Kasumi-1 (cell line): ENCODE results near the gene PDE4D.
"Not testable (repeated sequence)": the region's sequence is repeated elsewhere in the genome, so short reads cannot be mapped to it uniquely, and the experiment has no call there.

Experiments used
- DNase-seq, 2 experiments: peaks; one replicate each; lab custom pipeline; 2025; lab: John Stamatoyannopoulos, UW

PDE4D gene

DNA sequence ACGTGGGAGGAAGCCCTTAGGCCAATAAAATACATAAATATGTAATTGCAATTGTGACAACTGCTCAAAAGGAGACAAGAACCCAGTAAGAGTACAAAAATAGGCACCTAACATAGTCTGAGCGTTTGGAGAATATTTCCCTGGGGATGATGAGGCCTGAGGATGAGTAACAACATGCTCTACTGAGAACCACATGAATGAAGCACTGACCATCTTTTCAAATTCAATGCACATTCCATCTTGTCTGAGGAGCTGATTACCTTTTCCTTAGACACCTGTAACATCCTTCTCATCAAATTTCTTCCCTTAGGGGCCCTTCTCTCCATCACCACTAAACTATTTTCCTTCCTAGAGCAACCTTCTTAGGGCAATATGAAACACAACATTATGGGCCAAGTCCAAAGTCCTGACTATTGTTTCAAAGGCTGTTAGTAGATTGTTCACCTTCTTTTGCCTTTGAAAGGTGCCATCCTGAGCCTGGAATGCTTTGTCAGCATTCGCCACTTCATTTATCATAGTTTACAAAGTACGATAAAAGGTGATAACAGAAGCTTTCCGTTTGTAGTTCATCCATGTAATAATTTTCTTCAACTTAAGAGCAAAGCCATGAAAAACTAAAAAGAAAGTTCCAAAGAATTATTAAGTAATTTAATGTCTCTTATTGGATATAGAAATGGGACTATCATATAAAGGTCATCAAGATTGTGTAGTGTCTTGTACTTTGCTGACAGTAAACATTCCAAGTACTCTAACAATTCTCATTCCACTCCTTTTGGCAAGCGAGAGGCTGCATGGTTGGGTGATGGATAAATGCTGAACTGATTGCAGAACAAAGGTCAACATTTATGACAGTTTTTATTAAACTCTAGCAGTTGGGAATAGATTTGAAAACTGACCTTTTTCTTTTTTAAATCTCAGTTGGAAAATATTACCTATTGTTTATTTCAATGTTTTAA lies 471.3 kb downstream of the PDE4D start:
- no peak for DNase-seq

DNA sequence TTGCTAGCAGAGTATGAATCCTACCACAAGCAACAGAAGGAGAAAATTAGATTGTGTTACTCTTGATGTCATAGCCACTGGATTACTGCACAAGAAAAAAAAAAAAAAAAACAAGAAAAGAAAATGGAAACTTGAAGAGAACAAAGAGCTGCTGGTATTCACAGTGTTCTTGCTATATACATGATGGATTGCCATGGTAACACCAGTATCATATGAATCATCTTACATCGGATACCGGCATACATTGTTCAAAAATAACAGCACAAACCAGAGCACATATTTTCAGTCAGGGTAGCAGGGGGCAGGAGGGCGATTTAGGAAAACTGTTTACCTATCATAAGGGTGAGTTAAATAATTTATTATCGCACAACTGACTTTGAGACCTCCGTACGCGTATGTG lies 472.9 kb downstream of the PDE4D start:
- DNase-seq: no peak

DNA sequence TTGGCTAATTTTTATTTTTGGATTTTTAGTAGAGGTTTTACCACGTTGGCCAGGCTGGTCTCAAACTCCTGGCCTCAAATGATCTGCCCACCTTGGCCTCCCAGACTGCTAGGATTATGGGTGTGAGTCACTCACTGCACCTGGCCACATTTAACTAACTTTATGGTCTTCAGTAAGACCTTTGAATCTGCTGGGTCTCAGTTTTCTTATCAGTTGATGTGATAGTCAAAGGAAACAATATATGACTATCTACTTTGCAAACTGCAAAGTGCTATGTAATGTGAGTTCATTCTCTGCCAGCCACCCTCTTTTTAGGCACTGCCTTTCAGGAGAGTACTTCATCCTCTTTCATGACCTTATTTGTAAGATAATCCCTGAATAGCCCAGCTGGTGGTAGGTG lies 474.7 kb downstream of the PDE4D start:
- DNase-seq: no peak

DNA sequence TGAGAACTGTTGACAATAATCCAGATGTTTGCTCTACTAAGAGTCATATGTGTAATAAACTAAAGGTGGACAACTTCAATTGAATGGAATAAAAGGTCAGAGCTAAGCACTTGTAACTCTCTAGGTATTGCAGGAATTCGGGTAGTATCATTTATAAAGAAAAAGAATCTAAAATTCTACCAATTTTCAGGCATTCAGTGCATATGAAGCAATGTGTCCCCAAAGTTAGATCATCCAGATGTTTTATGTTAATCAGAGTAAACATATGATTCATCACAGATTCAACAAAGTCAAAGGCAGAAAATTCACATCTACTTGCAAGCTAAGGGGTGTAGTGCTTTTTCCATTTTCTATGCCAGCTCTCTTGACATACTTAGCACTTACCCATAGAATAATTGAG lies 477.1 kb downstream of the PDE4D start:
- DNase-seq: no peak

DNA sequence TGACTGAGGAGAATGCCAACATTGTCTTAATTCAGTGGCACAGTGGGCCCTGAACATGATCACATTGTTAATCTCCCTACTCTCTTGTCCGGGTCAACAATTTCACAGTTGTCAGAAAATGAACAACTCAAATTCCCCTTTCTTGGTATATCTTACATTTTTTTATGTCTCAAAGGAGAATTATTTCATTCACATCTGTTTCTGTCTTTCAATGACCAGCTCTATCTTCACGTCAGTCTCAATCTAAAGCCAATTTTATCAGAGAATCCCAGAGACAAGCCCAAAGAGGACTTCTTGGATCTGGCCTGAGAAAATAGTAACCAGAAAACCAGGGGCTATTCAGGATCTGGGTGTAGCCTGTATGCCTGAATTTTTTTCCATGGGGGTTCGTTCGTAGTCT lies 477.5 kb downstream of the PDE4D start:
- no peak for DNase-seq

DNA sequence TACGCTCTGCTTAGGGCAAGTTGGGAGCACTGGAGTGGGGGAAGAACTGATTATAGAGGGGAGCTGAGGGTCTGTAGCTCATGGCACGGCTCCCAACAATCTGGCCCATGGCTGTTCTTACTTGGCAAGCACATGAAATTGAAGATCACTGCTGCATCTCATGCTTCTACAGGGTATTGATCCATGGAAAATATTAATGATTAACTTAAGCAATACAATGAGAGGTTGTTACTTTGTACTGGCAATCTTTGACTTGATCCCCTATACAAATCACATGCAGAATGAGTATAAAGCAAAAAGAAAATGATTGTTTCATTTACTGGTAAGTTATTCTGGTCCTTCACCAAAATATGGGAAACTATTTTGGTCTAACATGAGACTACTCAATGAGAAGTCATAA lies 481.1 kb downstream of the PDE4D start:
- DNase-seq: no peak

DNA sequence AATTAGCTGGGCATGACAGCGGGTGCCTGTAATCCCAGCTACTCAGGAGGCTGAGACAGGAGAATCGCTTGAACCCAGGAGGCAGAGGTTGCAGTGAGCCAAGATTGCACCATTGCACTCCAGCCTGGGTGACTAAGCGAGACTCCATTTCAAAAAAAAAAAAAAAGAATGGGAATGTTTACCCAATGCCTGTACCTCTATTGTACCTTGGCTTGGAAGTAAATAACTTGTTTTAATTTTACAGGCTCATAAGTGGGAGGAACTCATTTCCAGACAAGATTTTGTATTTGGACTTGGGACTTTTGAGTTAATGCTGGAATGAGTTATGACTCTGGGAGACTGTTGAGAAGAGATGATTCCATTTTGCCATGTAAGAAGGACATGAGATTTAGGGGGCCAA lies 484.5 kb downstream of the PDE4D start:
- not testable (repeated sequence) for DNase-seq

DNA sequence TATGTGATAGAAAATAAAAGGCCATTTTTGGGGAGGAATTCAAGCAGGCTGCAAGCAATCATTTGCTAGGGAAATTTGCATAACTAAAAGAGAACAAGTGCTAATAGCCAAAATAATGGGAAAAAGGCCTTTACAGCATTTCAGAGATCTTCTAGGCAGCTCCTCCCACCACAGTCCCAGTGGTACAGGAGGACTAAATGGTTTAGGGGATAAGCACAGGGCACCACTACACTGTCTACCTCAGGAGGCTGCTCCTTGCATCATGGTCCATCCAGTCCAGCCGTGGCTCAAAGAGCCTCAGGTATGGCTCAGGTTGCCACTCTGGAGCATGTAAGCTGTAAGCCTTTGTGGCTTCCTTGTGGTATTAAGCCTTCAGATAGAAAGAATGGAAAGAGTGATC lies 485.6 kb downstream of the PDE4D start:
- DNase-seq: no peak

DNA sequence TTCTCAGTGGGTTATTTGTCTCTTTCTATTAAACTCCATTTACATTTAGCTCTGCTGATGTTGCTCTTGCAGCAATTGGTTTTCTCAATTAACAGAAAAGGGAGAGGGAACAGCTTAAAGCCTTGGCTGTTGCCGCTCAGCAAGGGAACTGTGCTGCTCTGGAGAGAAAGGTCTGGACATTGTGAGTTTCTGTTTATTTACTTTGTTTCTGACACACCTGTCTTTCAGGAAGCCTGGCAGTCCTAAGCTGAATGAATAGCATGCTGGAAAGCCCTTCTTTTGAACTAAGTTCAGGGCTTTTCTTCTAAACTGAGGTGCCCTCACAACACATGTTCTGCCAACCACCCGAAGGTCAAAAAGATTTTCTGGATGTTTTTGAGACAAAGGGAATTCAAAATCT lies 491.9 kb downstream of the PDE4D start:
- no peak for DNase-seq

DNA sequence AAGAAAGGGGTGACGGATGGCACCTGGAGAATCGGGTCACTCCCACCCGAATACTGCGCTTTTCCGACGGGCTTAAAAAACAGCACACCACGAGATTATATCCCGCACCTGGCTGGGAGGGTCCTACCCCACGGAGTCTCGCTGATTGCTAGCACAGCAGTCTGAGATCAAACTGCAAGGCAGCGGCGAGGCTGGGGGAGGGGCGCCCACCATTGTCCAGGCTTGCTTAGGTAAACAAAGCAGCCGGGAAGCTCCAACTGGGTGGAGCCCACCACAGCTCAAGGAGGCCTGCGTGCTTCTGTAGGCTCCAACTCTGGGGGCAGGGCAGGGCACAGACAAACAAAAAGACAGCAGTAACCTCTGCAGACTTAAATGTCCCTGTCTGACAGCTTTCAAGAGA lies 498.6 kb downstream of the PDE4D start:
- DNase-seq: not testable (repeated sequence)

DNA sequence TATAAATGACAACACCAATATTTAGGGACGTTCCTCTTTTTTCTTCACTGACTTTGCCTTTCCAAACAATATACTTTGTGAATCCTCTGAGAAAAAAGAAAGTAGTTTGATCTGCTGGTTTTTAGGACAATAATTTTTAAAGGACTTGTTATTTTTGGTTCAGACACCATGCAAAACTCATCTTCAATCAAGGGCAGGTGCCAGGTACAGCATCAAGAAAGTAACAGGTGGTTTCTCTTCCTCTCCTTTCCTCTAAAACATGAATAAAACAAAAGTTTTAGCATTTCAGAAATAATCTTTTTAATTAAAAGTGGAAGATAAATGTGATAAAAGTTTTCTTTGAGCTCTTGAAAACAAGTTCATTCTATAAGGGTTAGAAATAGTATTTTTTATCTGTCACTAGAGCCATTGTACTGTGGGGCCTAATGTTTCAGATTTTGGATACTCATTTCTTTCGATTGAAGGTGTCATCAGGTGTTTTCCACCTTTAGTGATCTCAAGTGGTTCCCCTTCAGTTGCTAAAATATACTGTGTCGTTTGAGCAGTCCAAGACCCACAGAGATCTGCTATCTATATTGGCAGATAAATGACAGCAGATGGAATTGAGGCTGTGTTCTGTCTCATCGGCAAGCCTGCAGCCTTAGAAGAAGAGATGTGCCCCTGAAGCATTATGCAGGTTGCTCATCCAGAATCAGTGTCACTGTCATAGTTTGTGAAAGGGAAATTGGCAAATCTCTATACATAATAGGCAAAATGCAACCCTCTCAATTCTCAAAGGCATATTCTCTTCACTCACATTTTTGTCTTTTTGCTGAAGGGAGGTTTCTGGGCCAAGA lies 499.7 kb downstream of the PDE4D start:
- DNase-seq: no peak

DNA sequence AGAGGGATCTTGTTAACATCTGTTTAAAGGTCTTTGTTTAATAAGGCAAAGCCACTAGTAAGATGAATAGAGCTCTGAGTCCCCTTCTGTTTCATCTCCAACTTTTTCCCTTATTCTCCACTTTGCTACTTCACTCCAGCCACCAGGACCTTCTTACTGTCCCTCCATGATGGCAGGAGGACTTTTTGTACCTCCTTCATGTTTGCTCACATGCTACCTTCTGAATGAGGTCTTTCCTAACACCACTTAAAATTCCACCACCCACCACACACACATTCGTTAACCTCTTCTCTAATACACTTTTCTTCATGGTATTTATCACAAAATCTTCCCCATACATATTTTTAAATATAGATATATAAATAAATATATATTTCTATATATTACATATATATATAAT lies 501.9 kb downstream of the PDE4D start:
- no peak for DNase-seq

DNA sequence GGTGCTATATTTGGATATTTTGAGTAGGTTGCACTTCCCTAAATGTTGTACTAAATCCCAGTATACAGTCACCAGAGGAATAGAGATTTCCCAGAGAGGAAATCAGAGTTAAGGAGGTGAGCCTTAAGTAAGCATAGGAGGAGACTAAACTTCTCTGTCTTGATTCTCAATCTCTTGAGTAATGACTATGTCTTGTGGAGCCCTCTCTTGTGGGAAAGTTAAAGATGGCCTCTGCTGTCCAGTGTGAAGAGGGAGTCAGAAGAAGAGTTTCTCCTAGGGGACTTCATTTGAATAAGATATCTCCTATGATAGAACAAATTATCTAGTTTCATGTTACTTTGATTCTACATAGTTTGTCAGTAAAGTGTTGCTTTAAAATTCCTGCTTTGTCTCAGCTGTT lies 502.5 kb downstream of the PDE4D start:
- DNase-seq: no peak

DNA sequence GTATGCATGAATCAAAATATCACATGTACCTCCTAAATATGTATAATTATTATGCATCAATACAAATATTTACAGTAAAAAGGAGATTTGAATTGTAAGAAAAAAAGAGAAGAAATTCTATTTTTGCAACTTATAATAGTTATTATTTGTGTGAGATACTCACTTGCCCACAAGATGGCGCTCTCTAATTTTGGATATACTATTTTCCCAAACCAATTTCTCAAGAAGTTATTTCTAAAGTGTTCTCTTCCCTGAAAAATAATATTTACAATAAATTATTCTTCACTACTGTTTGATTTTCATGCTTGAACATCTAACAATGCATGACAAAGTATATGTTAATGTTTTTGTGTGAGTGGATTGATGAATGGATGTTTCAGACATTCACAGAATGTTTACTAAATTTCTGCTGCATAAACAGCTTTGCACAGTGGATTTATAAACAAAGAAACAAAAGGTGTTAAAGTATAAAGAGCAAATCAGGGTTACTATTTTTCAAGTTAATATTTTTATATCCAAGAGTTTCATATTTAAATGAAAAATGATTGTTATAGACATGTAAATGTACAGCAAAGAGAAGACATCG lies 503.4 kb downstream of the PDE4D start:
- DNase-seq: peak; percentile 24 to 40

DNA sequence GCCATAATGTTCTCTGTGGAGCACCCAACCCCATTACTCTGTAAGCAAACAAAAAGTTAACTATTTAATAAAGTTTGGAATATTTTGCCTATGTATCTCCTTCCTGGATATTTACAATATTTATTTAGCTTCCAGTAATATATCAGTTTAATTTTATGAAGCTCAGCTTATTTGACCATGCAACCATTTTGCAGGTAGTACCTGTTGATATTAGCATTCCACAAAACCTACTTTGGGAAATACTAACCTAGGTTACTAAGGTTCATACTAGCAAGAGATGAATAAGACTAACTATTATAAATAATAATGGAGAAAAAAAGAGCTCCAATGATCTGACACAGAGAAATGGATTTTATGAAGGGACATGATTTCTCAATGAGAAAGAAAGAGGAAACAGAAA lies 506.4 kb downstream of the PDE4D start:
- no peak for DNase-seq

DNA sequence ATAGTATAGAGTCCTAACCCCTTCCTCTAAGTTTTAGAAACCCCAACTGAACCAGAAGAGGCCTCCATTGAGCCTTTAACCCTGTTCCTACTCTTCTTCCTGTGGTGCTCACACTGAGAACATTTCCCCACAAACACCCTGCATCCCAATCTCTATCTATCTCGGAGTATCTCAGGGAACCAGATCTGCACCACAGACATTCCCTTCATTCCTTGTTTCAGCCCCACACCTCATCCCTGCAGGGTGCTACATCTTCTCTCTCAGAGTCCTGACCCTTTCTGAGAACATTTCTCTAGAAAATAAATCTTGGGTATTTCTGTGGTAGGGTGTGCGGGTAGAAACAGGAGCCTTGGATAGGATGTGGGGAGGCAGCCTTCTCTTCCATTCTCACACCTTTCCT lies 507.8 kb downstream of the PDE4D start:
- no peak for DNase-seq

DNA sequence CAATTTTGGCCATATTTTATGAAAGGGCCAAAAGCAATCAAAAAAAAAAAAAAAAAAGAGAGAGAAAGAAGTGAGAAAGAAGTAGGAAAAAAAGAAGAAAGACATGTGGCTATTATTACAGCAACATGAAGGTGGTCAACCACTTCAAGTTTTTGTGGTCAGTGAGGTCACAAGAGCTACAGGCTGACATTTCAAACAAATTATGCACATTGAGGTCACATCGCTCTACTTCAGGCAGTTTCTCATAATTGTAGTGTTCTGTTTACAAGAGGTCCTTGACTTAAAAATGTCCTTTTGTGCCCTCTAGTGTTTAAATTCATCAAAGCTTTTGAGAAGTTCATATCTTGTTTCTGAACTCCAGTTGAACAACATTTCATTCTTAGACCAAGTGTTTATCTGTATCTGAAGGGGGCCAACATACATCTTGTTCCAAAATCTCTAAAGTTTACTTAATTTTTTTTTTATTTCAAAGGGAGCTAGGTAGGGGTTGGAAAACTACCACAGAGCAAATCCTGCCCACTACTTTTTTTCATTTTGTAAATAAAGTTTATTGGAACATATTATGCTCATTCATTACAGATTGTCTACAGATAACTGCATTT lies 513.1 kb downstream of the PDE4D start:
- peak; percentile 84 to 90 for DNase-seq

DNA sequence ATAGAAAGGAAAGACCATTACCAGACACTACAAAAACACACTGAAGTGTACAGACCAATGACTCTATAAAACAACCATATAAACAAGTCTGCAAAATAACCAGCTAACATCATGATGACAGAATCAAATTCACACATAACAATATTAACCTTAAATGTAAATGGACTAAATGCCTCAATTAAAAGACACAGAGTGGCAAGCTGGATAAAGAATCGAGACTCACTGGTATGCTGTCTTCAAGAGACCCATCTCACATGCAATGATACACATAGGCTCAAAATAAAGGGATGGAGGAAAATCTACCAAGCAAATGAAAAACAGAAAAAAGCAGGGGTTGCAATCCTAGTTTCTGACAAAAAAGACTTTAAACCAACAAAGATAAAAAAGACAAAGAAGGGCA lies 519.5 kb downstream of the PDE4D start:
- not testable (repeated sequence) for DNase-seq

DNA sequence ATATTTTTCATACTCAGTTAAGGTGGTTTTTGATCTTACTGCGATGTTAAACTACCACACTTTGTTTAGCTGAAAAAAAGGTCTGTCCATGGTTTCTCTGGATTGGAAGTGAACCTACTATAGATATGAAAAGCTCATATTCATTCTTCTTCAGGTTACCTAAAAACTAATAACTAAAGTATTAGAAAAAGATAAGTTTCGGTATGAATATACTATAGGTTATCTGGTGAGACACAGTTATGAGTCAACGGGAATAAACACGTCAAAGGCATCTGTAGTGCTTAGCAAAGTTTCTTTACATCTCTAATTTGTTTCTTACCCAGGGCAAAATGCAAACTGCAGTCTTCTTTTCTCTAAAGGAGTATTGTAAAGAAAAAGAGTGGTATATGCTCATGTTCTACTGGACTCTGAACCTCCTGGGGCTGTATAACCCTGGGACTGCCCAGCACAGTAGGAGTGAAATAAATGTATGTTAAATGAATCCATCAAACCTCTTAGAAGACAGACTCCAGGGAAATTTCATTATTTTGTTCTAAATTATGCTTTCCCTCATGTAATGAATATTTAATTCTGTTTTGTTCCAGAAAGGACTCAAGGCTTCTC lies 521.9 kb downstream of the PDE4D start:
- DNase-seq: no peak

DNA sequence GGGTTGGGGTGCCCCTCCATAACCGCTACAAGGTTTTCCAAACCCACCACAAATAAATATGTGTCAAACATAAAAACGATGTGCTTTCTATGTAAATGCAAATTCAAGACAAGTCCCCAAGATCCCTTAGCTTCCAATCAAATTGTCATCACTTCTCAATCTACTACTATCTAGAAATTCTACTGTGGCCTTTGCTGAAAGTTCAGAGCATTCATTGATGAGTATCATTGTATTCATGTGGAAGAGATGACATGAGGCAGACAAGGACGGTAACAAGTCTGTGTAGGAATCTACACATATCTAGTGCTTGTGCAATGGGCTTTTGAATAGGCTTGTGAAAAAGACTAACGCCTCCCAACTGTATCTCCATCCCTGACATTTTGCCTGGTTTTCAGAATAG lies 524.6 kb downstream of the PDE4D start:
- no peak for DNase-seq

DNA sequence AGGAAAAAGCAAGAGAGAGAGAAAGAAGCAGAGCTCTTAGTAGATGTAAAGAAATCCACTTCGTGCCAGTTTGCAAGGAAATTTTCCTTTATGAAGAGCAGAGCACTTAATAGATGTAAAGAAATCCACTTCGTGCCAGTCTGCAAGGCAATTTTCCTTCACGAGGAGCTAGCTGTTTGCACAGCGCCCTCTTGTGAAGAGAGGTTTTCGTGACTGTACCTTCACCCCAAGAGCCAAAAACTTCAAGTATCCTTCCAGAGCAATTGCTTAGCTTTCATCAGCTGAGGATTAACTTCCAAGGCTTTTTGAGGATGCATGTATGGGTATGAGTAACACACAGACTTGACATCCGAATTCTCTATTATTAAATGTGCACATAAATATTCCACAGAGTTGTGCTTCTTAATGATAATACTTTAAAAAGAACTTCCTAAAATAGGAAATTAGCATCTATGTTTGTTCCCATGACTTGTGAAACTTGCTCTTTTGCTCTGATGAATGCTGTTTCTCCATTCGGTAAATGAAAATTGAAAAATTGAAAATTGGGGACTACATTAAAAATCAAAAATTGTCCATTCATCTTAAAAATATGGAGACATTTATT lies 525.6 kb downstream of the PDE4D start:
- peak; percentile 68 to 72 for DNase-seq
